HEK293T (cell line): ENCODE measurements around the gene NUDT7.

Experiments used
- ARNT ChIP-seq: fragments of 450-650 bp; IDR thresholded peaks from 2 replicates; pipeline ENCODE4 v1.6.1; 2017; ENCODE audit warnings: mild to moderate bottlenecking
- BHLHE40 ChIP-seq: fragments of 450-650 bp; IDR thresholded peaks from 2 replicates; pipeline ENCODE4 v1.6.1; 2016; ENCODE audit warnings: mild to moderate bottlenecking, moderate library complexity, borderline replicate concordance
- ELF4 ChIP-seq: fragments of 450-650 bp; IDR thresholded peaks from 2 replicates; pipeline ENCODE4 v1.6.1; 2017; ENCODE audit warnings: antibody characterized with exemption
- FOXK2 ChIP-seq: fragments of 450-650 bp; IDR thresholded peaks from 2 replicates; pipeline ENCODE4 v1.6.1; 2016; ENCODE audit warnings: mild to moderate bottlenecking
- FOXM1 ChIP-seq: fragments of 450-650 bp; IDR thresholded peaks from 2 replicates; pipeline ENCODE4 v1.6.1; 2017; ENCODE audit warnings: mild to moderate bottlenecking, borderline replicate concordance
- SP1 ChIP-seq: fragments of 450-650 bp; IDR thresholded peaks from 2 replicates; pipeline ENCODE4 v1.6.1; 2017

- no peak for TF ChIP-seq FOXM1
- no peak for TF ChIP-seq ELF4
- TF ChIP-seq ARNT: no peak
- TF ChIP-seq SP1: no peak
- no peak for TF ChIP-seq FOXK2
- no peak for TF ChIP-seq BHLHE40
These were observed 23.7 kb downstream of the NUDT7 start for GRCh38 chr16:77745972-77746371.
